Measurements from ENCODE around the gene IP6K2. TPM values are rescaled to one million over a fixed set of nuclear protein-coding genes. Genes with fewer than 3 reads are reported as not detected.

The IP6K2 gene
- total and polyA plus RNA-seq, 2 of the 8 experiments (the other 6 are each of a cell fraction or from before 2014, with no cell fraction given), result 95.8 to 144 TPM

- TF ChIP-seq BRCA1 (IDR thresholded peaks at IDR 0.05; ENCODE audit: low read depth, low read length), result no peak
- TF ChIP-seq RNF2 (IDR thresholded peaks at IDR 0.05; ENCODE audit: borderline replicate concordance, low read depth, low read length, missing control alignments, poor library complexity, severe bottlenecking), result no peak
- TF ChIP-seq BACH1 (IDR thresholded peaks at IDR 0.05; ENCODE audit: low read length), result no peak
- no peak for TF ChIP-seq FOSL1 (IDR thresholded peaks at IDR 0.05; ENCODE audit: insufficient read depth, low read depth, low read length)
- TF ChIP-seq EGR1 (IDR thresholded peaks at IDR 0.05; ENCODE audit: borderline replicate concordance, low read depth, low read length), result no peak
- no peak for TF ChIP-seq RAD21 (IDR thresholded peaks at IDR 0.05 in 1 of 2, conservative IDR thresholded peaks at IDR 0.05 in 1 of 2; ENCODE audit: low read depth in 2 of 2, low read length in 2 of 2)
These were observed 32.4 kb downstream of the IP6K2 start (continued) for GRCh38 chr3:48684480-48685143.
